Chondrocyte (in vitro differentiated cells): ENCODE data around the gene TAF11L14. TPM values are rescaled to one million over a fixed set of nuclear protein-coding genes. Genes with fewer than 3 reads are reported as not detected.
"Not testable (repeated sequence)": the region's sequence is repeated elsewhere in the genome, so short reads cannot be mapped to it uniquely, and the experiment has no call there.

Experiments used
- DNase-seq: peaks from one replicate; pipeline ENCODE4 v3.0.0; 2021; ENCODE audit warnings: mixed read lengths, low spot score
- H3K27ac Mint-ChIP-seq: one replicate; pipeline ENCODE4 v1.8.0; 2021; ENCODE audit warnings: mild to moderate bottlenecking, moderate library complexity, mixed read lengths; ENCODE audit not compliant: unreplicated experiment
- H3K27me3 Mint-ChIP-seq: 2 replicates; pipeline ENCODE4 v1.8.0; 2021; ENCODE audit warnings: low read depth, mixed read lengths
- H3K36me3 Mint-ChIP-seq: 2 replicates; pipeline ENCODE4 v1.8.0; 2021; ENCODE audit warnings: low read depth, mixed read lengths
- H3K4me1 Mint-ChIP-seq: 2 replicates; pipeline ENCODE4 v1.8.0; 2021; ENCODE audit warnings: low read depth, mild to moderate bottlenecking, mixed read lengths
- H3K4me3 Mint-ChIP-seq: one replicate; pipeline ENCODE4 v1.8.0; 2021; ENCODE audit warnings: mild to moderate bottlenecking, moderate library complexity, mixed read lengths; ENCODE audit not compliant: unreplicated experiment
- H3K9me3 Mint-ChIP-seq: 2 replicates; pipeline ENCODE4 v1.8.0; 2021; ENCODE audit warnings: low read depth, mixed read lengths
- CTCF ChIP-seq: fragments of 200-600 bp; sonication (generic); IDR thresholded peaks from 2 replicates; pipeline ENCODE4 v1.5.0; 2021; ENCODE audit warnings: antibody characterized with exemption, mild to moderate bottlenecking, moderate library complexity
- total RNA-seq: library from RNA; stranded (reverse); gene quantifications from 3 replicates; pipeline ENCODE4 v1.2.1, GENCODE V29; 2021

The TAF11L14 gene
- total RNA-seq, 1 donor from 2014 or later: not detected

GRCh38 chr5:17614872-17615605 lies 19.2 kb upstream of the TAF11L14 start:
- Mint-ChIP-seq H3K4me1 (no peaks in the 10 kb centered on the region), H3K36me3 (no peaks in the 10 kb centered on the region), H3K9me3 (no peaks in the 10 kb centered on the region), H3K27ac (no peak overlapping the region), H3K4me3 (no peak overlapping the region), H3K27me3 (no peaks in the 10 kb centered on the region)
- no peak for TF ChIP-seq CTCF
- no peak for DNase-seq

- Mint-ChIP-seq H3K9me3 (no peaks in the 10 kb centered on the region), H3K4me1 (no peaks in the 10 kb centered on the region), H3K36me3 (no peaks in the 10 kb centered on the region), H3K4me3 (no peak overlapping the region), H3K27ac (no peak overlapping the region), H3K27me3 (peaks cover 2% of the 10 kb centered on the region)
- no peak for TF ChIP-seq CTCF
- no peak for DNase-seq
Measured at GRCh38 chr5:17619354-17619753, 14.9 kb upstream of the TAF11L14 start.

GRCh38 chr5:17620627-17621026 lies 13.6 kb upstream of the TAF11L14 start:
- Mint-ChIP-seq H3K36me3 (no peaks in the 10 kb centered on the region), H3K9me3 (no peaks in the 10 kb centered on the region), H3K27me3 (peaks cover 2% of the 10 kb centered on the region), H3K4me3 (no peak overlapping the region), H3K4me1 (no peaks in the 10 kb centered on the region), H3K27ac (no peak overlapping the region)
- TF ChIP-seq CTCF: peak; percentile 51
- DNase-seq: no peak

- no peak for DNase-seq
- Mint-ChIP-seq H3K4me1 (no peaks in the 10 kb centered on the region), H3K9me3 (no peaks in the 10 kb centered on the region), H3K27ac (no peak overlapping the region), H3K36me3 (no peaks in the 10 kb centered on the region), H3K4me3 (no peak overlapping the region), H3K27me3 (peaks cover 2% of the 10 kb centered on the region)
- TF ChIP-seq CTCF: no peak
Measured at GRCh38 chr5:17625686-17626085, 8.6 kb upstream of the TAF11L14 start.

GRCh38 chr5:17631788-17632187 lies 2.5 kb upstream of the TAF11L14 start, which contains the start of gene TAF11L13:
TAF11L13 (plus strand) TSS chr5:17632088.
- not testable (repeated sequence) for DNase-seq, H3K4me1 Mint-ChIP-seq, H3K36me3 Mint-ChIP-seq, H3K27me3 Mint-ChIP-seq, H3K4me3 Mint-ChIP-seq, H3K9me3 Mint-ChIP-seq, H3K27ac Mint-ChIP-seq

GRCh38 chr5:17649232-17649631 lies 15.0 kb downstream of the TAF11L14 start:
- DNase-seq, H3K4me1 Mint-ChIP-seq, H3K36me3 Mint-ChIP-seq, H3K27me3 Mint-ChIP-seq, H3K27ac Mint-ChIP-seq, H3K4me3 Mint-ChIP-seq: not testable (repeated sequence)
- H3K9me3 Mint-ChIP-seq: peaks cover 10% of the 10 kb centered on the region

- DNase-seq, H3K27ac Mint-ChIP-seq, H3K4me1 Mint-ChIP-seq, H3K4me3 Mint-ChIP-seq, H3K27me3 Mint-ChIP-seq, H3K36me3 Mint-ChIP-seq: not testable (repeated sequence)
- H3K9me3 Mint-ChIP-seq: peaks cover 11% of the 10 kb centered on the region
Measured at GRCh38 chr5:17655201-17655759, 21.0 kb downstream of the TAF11L14 start.
